HG03060 (cell line): ENCODE measurements around the gene OTC.

ENCODE experiments used
- ATAC-seq: cut with Tn5 transposase; IDR thresholded peaks from one replicate; pipeline ENCODE4 v1.9.1; 2021; ENCODE audit warnings: low read depth, moderate number of reproducible peaks; ENCODE audit not compliant: unreplicated experiment

OTC gene

DNA sequence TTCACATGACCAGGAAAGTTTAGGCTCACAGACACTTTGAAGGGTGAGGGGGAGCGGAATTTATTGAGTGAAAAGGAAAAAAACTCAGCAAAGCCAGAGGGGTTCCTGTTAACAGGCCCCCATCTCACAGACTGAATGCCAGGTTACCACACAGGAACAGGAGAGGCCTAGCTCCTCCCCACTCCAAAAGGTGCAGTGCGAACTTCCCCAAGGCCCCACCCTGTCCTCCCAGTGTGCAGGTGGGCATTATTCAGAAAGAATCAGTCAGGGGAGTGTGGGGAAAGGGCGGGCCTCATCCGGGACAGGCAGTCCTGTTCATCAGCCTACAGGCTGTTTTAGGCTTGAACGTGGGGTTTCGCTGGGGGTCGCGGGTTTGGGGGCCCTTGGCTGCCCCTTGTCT lies 4.0 kb downstream of the OTC start:
- ATAC-seq: no peak

DNA sequence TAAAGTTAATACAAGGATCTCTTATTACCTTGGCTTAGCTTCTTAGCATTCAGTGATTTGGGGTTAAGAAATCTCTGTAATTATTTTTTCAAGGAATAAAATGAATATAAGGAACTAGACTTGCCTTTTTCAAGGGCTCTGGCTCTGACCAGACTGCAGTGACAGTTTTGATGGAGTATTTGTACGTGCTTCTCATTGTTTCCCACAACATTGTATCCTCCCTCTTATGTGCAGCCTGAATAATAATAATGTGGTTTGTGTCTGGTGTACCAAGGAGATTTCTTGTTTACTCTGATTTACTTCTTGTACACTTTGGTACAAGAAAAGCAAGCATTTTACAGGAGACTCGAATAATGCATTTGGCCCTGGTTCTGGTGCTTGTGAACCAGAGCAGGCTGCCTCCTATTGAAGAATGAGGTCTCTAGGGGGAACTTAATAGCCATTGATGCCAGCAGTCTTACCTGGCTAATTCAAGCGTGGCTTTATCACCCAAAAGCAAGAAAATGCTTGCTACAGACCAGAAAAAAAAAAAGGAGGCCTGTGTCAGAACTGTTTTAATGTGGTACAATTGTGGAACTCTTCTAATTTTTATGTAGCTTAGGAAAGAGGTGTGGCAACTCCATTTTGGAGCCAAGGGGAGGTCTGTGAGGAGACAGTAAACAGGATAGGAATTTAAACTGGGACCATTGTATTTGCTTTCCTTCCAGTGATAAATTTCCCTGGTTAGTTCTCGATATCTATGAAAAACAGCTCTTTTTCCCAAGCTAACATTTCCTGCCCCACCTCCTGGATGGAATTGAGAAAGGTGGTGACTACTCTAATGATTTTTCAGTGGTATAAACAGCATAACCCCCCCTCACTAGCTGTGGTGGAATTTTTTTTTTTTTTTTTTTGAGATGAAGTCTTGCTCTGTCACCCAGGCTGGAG lies 5.6 kb downstream of the OTC start:
- no peak for ATAC-seq

DNA sequence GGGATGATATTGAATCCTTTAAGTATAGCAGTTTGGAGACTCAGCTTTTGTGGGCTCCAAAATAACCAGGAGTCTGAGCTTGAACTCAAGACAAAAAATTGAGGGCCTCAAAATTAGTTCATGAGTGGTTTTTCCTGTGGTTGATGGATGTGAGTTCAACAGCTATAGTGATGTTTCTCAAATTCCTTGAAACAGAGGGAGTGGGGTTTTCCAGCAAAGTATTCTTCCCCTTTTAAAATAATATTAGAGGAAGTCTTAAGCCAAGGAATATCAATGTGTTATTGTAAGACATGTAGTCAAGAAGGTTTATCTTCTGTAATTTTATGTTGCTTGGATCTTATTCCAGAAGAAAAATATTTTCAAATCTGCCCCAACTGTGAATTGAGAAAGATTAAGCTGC lies 10.6 kb downstream of the OTC start:
- ATAC-seq: no peak

DNA sequence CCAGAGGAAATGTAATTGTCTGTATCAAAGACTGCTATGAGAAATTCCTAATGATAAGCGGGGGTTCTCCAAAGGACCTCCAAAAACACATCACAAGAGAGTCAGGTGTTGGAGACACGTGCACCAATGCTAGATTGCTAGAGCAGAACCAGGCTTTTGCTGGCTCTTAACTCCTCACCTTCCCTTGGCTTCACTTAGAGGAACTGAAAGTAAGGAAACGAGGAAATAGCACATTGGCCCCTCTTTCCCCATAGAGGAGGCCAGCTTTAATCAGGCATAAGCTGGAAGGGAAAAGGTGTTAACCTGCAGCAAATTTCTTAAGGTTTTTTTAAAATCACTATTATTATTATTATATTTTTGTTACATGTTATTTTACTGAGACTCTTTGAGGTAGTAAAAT lies 13.6 kb downstream of the OTC start:
- ATAC-seq: no peak

DNA sequence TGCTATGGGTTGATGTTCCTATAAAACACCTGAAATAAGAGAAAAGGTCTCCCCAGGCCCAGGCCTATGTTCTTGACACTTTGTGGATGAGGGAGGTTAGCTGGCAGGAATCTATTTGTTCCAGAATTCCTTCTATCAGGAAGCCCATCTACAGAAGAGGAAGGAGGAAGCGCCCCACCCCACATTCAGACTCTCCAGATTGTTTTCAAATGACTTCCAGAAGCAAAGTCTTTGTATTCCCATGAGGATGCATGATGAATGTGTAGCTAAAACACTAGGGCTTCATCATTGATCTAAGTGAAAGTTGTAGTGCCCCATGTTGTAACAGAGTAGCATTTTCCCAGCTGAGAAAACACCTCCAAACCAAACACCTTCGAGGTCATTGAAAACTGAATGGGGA lies 16.4 kb downstream of the OTC start:
- ATAC-seq: no peak

DNA sequence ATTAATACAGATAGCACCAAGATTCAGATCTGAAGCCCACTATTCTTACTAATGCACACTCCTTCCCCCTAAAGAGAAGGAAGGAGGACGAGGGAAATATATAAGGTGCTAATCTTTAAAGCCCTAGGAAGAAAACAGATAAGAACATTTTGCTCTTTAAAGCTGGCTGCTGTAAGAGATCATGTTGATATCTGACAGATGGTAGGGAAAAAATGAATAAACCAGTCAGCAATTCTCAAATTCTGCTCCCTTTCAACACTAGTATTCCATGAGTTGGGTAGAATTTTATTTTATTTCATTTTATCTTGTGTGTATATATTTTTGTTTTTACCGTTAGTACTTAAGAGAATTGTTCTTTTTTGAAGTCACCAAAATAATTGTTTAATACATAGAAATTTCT lies 19.2 kb downstream of the OTC start:
- ATAC-seq: no peak

DNA sequence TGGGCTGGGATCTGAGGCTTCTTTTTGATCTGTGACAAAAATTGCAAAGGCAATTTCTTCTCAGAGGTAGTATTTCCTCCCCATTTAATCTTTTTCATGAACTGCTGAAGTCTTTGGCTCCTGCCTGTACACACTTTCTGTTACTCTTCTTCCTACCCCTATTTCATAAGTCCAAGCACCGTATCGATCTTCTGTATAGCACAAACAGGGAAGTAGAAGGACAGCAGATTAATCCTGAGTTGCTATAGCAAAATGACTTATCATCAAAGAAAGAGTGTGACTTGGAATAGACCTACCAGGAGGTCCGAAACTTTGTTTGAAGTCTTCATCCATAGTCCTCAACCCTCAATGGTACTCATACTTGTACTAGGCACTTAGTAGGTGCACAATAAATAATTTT lies 22.0 kb downstream of the OTC start:
- no peak for ATAC-seq

DNA sequence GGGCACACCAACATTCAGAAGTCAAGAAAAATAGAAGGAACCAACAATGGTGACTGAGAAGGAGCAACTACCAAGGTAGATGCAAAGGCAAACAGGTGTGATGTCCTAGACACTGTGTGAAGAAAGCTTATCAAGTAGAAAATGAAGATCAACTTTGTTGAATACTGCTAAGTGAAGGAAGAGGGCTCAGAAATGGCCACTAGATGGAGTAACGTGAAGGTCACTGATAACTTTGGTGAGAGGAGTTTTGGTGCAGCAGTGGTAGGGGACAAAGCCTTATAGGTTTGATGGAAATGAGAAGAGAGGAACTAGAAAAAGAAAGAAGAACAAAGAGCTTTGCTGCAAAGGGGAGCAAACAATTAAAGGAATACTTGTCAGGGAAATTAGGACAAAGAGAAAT lies 23.5 kb downstream of the OTC start:
- ATAC-seq: no peak

DNA sequence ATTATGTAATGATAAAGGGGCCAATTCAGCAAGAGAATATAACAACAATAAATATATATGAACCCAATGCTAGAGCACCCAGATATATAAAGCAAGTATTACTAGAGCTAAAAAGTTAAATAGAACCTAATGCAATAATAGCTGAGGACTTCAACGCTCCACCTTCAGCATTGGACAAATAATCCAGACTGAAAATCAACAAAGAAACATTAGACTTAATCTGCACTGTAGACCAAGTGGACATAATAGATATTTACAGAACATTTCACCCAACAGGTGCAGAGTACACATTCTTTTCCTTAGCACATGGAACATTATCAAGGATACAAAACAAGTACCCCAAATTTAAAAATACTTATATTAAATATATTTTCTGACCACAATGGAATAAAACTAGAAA lies 24.3 kb downstream of the OTC start:
- no peak for ATAC-seq

DNA sequence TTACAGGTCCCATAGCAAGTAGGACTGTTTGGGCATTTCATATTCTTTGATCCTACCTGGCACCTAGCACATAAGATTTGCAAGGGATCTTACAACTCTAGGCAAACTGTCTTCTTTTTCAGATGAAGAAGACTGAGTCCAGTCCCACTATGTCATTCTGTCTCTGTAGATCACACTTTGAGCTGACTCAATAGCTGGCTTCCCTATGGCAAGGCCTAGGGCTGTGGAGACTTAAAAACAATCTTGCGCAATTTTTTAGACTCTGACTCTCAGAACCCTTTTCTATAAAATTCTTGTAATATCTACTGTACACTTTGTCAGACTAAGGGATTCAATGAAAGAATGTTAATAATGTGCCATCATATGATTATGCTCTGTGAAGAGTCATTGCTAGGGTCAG lies 26.7 kb downstream of the OTC start:
- no peak for ATAC-seq

DNA sequence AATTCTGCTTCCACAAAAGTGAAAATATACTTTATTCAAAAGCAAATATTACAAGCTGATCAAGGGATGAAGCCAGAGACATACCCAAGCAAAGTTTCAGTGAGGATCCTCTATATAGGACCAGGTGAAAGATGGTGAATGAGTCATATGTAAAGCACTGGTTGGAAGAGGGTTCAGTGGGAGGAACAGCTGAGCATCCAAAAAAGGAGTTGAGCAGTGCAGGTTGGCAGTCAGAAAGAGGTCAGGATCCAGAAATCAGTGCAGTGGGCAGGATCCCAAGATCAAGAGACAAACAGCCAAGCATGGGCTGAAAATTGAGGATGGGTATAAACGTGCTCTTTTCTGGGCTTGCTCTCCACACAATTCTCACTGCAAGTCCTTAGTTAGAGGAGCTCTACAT lies 30.3 kb downstream of the OTC start:
- no peak for ATAC-seq

DNA sequence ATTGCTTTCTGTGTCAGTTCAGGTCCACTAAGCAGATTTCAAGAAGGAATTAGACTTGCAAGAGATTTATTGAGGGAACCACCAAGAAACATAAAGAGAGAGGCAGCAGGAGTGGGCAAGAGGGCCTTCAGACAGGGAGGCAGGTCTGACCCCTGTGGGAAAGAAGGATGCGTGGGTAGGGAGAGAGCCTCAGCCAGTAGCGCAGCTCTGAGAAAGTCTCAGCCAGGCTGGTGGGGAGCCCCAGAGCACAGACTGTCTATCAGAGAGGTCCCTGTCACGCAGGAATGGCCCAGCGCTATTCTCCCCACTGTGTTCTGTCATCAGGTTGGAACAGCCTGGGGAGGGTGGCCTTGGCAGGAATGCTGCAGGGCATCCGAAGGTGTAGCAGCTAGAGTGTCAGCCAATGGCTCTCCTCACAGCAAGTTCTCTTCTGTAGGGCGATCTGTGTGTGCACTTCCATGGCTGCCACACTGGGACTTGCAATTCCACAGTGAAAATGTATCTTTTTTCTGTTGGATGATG lies 48.0 kb downstream of the OTC start:
- ATAC-seq: no peak

DNA sequence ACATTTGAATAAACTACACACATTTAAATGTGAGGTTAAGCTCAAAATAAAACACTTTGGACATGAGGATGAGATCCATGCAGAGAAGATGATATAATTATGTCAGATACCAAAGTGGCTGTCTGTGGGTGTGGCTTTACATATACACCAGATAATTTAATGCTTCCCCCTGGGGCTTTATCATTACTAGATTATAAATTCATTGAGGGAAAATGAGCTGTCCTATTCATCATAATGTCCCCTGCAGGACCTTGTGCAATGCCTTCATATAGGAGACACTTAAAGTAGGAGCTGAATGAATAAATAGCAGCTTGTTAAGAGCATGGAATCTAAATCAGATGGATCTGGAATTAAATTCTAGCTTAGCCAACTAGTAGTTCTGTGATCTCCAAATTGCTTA lies 49.7 kb downstream of the OTC start:
- no peak for ATAC-seq

DNA sequence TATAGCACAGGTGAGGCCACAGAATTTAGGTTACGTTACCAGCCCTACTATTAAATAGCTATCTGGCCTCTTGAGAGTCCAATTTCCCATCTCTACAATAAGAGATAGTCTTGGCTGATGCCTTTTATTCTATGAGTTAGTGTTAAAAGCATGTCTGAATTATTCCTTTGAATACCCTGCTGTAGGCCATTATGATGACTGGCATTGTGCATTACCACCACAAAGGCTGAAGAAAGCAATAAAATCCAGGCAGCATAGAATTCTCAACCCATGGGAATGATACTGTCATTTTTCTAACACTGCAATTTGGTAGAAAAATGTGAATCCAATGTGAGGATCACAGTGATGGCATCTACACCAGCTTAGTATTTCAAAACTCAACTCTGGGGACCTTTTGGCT lies 51.4 kb downstream of the OTC start:
- no peak for ATAC-seq

DNA sequence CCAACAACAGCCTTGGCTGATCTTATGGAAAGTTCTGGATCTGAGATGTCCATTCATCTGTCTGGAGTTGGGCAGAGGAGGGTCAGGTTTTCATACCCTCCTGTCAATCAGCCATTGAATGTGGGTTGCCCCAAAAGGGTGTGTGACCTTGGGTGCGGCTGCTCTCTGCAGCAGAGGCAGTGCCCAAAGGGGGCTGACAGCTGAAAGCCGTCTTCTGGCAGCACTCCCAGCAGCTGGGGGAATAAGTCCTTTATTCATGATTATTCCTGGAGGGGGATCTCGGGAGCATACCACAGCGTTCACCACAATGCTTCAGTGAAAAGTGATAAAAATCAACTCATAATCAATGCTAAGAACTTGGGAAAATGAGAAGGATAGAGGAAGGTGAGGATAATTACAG lies 54.7 kb downstream of the OTC start:
- no peak for ATAC-seq

DNA sequence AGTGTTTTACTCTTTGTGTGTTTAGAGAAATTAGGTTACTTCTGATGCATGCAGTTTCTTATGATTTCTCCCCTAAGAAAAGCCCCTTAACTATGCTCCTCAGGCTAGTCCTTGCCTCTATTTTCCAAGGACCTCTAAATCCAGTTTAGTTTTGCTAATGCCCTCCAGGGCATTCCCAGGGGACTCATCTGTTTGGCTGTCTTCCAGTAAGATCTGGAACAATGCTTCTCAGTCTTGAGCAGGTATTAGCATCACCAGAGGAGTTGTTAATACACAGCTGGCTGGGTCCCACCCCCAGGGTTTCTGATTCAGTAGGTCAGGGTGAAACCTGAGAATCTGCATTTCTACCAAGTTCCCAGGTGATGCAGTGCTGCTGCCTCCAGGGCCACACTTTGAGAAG lies 56.9 kb downstream of the OTC start:
- ATAC-seq: no peak

DNA sequence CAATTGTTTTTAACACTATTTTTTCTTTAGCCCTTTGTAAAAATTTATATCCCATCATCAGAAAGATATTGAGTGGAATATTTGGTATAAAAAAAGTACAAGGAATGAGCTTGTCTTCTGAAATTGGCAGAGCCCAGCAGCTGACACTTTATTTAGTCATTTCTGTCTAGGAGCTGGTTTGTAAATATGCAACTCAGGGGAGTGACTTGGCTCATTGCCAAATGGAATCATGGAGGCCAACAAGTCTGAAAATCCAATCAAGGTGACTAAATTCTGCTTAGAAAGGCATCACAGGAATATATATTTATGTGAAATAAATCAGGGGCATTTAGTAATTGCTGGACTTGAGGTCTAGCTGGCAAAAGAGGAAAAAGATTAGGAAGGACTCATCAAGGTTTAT lies 74.4 kb downstream of the OTC start:
- ATAC-seq: no peak

DNA sequence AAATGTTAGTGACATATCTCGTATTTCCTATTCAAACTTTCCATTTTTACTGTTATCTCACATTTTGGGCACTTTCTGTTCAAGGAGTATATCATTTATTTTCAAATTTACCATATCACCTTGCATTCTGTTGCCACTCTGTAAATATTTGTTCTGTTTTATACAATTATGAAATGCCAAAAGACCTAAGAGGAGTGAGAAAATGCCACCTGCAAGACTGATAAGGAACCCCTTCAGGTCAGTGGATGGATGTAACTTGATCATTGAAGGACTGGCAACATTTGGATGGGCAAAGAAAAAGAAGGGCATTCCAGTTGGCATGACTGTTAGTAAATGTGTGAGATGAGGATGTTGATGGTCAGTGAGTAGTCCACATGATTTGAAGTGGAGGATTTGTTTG lies 79.1 kb downstream of the OTC start:
- no peak for ATAC-seq

DNA sequence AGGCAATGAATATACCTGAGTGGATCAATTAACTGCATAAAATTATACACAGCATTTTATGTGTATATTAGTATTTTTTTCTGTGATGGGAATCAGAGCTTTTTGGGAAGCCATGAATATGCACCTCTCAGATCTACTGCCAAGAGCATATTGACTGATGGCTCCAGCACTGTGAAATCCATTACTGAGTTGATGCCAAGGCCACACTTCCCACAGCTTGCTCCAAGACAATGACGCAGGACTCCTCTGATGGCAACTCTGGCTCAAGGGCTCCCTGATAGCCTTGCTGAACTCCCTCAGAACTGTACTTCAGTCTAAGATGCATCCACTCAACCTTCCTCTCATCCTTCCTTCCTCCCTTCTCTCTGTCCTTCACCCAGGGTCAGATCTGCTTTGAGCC lies 82.7 kb downstream of the OTC start:
- ATAC-seq: no peak

DNA sequence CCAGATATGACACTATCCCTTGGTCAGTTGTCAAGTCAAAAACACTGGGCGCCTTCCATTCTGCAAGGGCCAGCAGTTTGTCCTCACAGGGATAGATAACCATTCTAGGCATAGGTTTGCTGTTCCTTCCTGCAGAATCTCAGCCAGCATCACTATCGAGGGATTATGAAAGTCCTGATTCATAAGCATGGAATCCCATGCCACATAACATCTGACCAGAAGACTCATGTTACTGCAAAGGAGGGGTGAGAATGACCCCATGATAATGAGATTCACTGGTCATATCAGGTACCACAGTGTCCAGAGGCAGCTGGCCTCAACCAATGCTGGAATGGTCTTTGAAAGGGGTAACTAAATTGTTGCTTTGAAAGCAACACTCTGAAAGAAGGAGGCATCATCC lies 84.7 kb downstream of the OTC start:
- ATAC-seq: no peak

DNA sequence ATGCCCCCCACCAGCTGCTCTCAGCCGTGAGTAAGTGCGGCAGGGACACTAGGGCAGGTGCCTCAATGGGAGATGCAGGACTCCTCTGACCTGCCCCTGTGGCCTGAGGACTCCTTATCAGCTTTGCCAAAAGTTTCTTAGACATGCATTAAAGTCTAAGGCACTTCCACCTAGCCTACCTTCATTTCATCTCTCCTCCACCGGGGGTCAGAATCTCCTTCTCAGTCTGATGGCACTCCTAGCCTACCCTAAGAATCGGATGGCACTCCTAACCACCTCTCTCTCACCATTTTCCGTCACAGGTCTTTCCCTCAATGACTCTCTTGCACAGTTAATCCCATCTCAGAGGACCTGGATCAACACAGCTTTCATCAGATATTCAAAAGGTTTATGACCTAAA lies 85.9 kb downstream of the OTC start:
- no peak for ATAC-seq

DNA sequence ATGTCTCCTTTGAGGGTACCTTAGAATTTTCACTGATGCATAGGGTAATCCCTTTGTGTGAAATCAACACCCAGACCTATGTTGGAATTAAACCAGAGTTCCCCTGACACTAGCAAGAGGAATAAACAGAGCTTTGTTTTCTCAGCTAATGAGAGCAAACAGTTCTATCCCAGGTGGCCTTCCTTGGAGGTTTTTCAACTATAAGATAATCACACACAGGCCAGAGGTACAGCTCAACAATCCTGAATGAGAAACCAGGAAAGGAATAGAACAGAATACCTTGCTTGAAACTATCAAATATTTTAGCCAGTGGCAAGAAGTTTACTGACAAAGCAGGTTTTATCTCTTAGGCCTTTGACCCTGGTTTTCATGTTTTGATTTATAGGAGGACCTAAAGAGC lies 100.2 kb downstream of the OTC start:
- ATAC-seq: no peak

DNA sequence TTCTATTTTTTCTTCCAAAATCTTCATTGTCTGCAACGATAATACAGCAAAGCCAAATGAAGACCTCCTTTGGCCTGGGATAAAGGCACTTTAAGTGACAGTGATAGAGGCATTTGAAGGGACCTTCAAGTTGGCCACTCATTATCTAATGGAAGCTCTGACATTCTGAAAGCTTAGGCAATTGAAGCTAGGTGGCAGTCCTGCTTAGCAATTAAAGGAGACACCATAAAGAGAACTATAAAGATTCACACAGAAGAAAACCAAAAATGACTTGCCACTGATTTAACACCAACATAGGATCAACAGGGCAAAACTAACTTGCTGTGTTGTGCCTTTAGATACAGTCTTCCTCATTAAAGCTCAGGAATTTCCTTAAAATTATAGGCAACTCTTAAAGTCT lies 105.7 kb downstream of the OTC start:
- ATAC-seq: no peak
